ENCODE results near the gene MOK.

The MOK gene

GRCh38 chr14:102215071-102215470 is 89.9 kb downstream of the MOK start:
- no peak overlapping the region for H3K4me3 ChIP-seq (ENCODE audit: low read length)
- DNase-seq (ENCODE audit: low read depth, low spot score), result no peak

DNA sequence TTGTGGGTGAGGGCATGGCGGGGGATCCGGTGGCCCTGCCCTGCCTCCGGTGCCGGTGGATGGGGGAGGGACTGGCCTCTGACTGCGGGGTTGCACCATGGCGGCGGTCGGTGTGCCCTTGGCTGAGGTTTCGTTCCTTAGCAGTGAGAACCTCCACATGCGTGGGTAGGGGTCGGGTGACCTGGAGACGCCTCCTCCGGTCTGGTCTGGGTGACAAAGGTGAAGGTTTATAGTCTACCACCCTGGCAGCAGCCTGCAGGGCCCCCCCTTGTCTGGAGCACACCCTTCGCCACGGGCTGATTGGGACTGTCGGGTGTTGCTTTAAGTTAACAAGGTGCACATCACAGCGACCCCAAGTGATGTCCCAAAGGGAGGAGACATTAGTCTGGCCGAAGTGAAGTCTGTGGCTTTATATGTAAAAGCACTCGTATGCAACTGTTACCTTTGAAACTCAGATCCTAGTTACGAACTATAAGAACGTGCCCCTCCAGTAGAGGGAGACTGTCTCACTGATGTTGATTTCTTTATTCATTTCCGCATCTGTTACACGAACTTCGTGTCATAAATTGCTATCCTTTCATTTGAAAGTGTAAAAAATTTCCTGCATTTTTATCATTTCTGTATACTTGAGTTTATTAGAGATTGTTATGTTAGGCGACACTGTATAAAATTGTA is 90.8 kb downstream of the MOK start:
- no peak overlapping the region for H3K4me3 ChIP-seq (ENCODE audit: low read length)
- no peak for DNase-seq (ENCODE audit: low read depth, low spot score)

DNA sequence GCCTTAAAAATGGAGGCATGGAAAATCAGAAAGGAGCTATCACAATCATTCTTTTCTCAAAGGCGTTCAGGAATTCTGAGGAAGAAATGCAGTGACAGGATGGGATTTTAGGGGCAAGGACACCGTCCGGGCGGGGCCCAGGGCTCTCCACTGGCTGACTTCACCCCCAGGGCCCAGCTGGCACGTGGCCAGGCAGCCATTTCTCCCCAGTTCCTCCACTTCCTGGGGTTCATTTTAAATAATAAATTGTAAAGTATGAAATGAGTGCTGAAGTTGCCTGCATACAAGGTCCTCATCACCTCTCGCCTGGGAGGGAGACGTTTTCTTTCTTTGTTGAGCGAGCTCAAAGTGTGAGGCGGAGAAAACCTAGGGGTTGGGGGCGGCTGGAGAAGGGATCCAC is 91.5 kb downstream of the MOK start:
- H3K4me3 ChIP-seq (ENCODE audit: low read length), result no peak overlapping the region
- DNase-seq (ENCODE audit: low read depth, low spot score), result no peak

GRCh38 chr14:102212845-102213244 is 92.1 kb downstream of the MOK start:
- DNase-seq (ENCODE audit: low read depth, low spot score), result no peak
- H3K4me3 ChIP-seq (ENCODE audit: low read length), result no peak overlapping the region

- DNase-seq (ENCODE audit: low read depth, low spot score), result no peak
- H3K4me3 ChIP-seq (ENCODE audit: low read length), result no peak overlapping the region
Measured at GRCh38 chr14:102212356-102212755, 92.6 kb downstream of the MOK start.

DNA sequence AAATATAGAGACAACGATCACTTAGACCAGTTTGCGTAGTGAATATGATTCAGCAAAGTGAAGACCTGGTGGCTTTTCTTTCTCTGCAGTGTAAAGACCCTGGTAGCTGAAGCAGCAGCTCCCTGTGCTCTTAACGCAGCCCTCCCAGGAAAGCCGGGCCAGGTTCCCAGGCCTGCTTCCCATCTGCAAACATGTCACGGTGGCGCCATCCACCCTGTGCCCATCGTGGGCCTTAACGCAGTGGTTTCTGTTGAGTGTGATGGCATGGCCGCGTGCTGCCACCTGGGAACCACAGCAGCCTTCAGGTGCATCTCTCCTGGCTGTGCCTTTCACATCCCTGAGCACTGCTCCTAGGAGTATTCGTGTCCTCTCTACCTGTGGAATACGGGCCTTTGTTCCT is 93.7 kb downstream of the MOK start:
- no peak for DNase-seq (ENCODE audit: low read depth, low spot score)
- no peak overlapping the region for H3K4me3 ChIP-seq (ENCODE audit: low read length)

DNA sequence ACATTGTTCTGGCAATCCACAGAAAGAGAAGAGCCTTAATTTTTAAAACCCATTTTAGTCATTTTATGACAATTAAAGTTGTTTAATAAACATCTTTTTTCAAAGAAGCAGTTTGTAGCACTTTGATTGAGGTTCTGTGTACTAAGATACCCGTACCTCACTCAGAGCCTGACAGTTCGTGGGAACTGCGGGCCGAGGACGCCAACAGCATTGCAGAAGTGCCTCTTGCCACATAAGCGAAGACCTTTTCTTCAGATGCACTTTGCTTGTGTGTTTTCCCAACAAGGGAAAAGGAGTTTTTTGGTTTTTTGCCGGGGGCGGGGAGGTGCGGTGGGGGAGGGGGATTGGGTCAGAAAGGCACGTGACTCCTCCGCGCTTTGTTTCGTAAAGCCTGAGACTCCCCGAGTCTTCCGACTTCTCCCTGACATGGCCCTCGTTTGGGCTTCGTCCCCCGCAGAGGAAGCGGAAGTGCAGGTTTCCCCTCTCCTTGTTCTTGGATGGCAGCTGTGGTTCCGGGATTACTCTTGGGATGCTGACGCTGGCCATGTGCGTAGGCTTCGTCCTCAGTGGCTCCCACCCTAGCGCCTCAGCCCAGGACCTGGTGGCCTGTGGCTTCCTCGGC is 94.4 kb downstream of the MOK start:
- no peak for DNase-seq (ENCODE audit: low read depth, low spot score)
- no peak overlapping the region for H3K4me3 ChIP-seq (ENCODE audit: low read length)

DNA sequence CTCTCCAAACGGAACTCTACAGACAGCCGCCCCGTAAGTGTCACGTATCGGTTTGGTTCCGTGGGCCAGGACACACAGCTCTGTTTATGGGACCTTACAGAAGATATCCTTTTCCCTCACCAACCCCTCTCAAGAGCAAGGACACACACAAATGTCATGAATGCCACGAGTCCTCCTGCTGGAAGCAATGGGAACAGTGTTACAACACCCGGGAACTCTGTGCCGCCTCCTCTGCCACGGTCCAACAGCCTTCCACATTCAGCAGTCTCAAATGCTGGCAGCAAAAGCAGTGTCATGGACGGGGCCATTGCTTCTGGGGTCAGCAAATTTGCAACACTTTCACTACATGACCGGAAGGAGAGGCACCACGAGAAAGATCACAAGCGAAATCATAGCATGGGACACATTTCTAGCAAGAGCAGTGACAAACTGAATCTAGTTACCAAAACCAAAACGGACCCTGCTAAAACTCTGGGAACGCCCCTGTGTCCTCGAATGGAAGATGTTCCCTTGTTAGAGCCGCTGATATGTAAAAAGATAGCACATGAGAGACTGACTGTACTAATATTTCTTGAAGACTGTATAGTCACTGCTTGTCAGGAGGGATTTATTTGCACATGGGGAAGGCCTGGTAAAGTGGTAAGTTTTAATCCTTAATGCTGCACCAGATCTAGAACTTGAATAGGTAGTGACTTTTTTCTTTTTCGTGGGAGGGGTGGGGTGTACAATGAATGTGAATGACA is 95.6 kb downstream of the MOK start:
- no peak overlapping the region for H3K4me3 ChIP-seq (ENCODE audit: low read length)
- DNase-seq (ENCODE audit: low read depth, low spot score), result no peak

GRCh38 chr14:102208741-102209140 is 96.2 kb downstream of the MOK start:
- no peak for DNase-seq (ENCODE audit: low read depth, low spot score)

GRCh38 chr14:102207831-102208365 is 97.1 kb downstream of the MOK start:
- no peak overlapping the region for H3K4me3 ChIP-seq (ENCODE audit: low read length)
- no peak for DNase-seq (ENCODE audit: low read depth, low spot score)

More at GRCh38 chr14:102208741-102209140, 96.2 kb downstream of the MOK start:
- no peak overlapping the region for H3K4me3 ChIP-seq (ENCODE audit: low read length)

DNA sequence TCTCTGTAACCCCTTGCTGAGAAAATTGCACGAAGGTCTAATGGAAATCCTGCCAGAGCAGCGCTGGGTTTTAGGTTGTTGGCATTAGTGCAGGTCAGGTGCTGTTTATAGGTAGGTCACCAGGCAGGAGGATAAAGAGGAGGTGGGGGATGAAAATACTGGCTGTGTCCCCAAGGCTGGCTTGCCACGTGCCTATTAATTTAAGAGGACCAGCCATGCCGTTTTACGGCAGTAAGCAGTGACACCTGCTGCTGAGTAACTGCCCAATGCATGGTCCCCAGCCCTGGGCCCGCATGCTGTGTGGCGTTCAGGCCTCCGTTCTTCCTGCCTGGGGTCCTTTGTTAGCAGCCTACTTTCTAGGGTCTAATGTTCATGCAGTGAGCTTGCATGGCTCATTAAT is 98.0 kb downstream of the MOK start:
- DNase-seq (ENCODE audit: low read depth, low spot score), result no peak
- no peak overlapping the region for H3K4me3 ChIP-seq (ENCODE audit: low read length)

- peak; percentile 96 for DNase-seq (ENCODE audit: low read depth, low spot score)
- no peak overlapping the region for H3K4me3 ChIP-seq (ENCODE audit: low read length)
Measured at GRCh38 chr14:102205560-102205959, 99.4 kb downstream of the MOK start.

GRCh38 chr14:102203382-102203781 is 101.6 kb downstream of the MOK start:
- H3K4me3 ChIP-seq (ENCODE audit: low read length), result no peak overlapping the region
- DNase-seq (ENCODE audit: low read depth, low spot score), result no peak

GRCh38 chr14:102202944-102203343 is 102.0 kb downstream of the MOK start:
- H3K4me3 ChIP-seq (ENCODE audit: low read length), result no peak overlapping the region
- DNase-seq (ENCODE audit: low read depth, low spot score), result no peak

DNA sequence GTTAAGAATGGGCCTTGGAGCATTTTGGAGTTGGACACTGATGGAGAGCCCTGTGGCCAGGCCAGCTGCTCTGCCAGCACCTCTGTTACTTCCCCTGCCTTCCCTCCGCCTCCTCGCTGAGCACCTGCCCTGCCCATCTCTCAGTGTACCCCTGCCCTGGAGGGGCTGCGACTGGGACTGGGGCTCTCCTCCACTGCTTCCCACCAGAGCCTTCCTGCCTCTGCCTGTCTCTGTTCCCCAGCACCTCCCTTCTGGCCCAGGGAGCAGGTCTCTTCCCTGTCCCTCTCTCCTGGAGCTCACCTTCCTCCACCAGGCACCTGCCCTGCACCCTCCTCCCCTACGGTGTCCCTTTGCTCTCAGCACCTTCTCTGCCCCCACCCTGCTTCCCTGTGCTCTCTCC is 103.2 kb downstream of the MOK start:
- no peak for DNase-seq (ENCODE audit: low read depth, low spot score)
- no peak overlapping the region for H3K4me3 ChIP-seq (ENCODE audit: low read length)

DNA sequence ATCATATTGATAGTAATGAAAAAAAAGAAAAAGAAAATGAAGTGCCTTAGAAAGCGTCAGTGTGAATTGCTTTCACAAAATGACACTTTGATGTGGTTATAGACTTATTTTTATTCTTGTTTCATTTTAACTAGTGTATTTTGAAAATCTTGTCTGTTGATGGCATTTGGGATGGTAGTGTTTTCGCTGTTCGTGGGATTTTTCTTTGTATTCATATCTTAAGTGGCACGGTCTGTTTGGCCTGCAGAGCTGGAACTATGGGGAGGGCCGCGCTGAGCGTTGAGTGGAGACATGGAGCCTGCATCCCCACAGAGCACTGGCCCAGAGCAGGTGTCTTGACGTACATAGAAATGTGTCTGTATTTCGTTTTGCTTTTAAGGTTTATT is 103.6 kb downstream of the MOK start:
- DNase-seq (ENCODE audit: low read depth, low spot score), result peak; percentile 11
- no peak overlapping the region for H3K4me3 ChIP-seq (ENCODE audit: low read length)

DNA sequence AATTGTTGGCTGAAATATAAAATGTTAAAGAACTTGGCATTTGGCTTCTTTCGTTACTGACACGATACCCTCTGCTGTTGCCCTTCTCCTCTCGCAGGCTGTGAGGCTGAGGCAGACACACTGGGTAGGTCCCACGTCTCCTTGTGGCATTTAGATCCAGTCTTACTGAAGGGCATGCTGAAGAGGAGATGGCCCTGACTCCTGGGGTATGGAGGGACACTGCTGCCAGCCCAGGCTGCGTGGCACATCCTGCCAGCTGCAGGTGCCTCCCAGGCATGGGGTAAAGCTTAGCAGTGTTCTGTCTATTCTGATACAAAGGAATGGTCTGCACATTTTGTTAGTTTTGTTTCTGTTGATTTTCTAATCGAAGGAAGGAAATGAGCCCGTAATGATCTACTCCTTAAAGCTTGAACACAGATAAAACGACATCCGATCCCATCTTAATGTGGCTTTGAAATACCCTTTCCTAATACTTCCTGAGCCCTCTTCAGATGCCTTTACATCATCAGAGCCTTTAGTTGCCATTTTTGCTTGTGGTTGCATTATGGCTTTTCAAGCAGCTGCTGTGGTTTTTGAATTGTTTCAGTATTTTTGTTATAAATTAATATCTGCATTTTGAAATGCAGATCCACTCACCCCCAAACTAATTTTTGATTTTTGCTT is 104.1 kb downstream of the MOK start:
- peak overlapping the region; percentile 4 for H3K4me3 ChIP-seq (ENCODE audit: low read length)
- DNase-seq (ENCODE audit: low read depth, low spot score), result peak; percentile 83

DNA sequence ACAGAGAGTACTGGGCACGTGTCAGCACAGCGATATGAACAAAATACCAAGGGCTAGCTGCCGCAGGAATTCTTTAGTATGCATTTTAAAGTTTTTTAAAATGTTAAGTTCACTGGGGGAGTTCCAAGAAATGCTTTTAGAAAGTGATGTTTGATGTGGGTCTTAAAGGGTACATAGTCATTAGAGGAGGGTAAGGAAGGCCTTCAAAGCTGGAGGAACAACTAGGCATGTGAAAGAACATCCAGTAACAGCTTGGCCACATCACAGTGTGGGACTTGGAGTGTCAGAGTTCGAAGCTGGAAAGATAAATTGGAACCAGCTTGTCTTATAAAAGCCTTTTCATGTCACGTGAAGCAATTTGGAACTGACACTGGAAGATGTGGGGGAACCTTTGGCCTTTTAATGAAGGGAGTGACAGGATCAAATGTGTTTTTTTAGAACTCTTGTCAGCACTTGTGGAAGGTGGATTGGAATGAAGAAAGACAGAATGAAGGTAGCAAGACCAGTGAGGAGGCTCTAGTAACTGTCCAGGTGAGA is 107.6 kb downstream of the MOK start:
- no peak overlapping the region for H3K4me3 ChIP-seq (ENCODE audit: low read length)
- DNase-seq (ENCODE audit: low read depth, low spot score), result no peak

DNA sequence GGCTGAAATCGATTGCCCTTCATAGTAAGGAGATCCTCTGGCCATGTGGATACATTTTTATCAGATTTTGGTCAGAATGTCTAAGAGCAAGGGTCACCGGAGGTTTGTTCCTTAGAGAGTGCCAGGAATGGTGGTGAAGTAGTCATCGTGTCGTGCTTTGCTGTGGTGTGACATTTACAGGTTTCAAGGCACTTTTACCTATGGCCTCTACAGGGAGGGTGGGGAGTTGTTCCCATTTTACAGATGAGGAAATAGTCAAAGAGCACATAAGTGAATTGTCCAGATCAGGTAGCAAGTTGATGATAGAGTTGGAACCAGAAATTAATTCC is 108.1 kb downstream of the MOK start:
- no peak overlapping the region for H3K4me3 ChIP-seq (ENCODE audit: low read length)
- no peak for DNase-seq (ENCODE audit: low read depth, low spot score)
